ENCODE results near the gene EML4. TPM values are rescaled to one million over a fixed set of nuclear protein-coding genes. Genes with fewer than 3 reads are reported as not detected.

EML4 gene
- total and polyA plus RNA-seq, 10 donors, result 25.4 to 176 (median 88.2) TPM

DNA sequence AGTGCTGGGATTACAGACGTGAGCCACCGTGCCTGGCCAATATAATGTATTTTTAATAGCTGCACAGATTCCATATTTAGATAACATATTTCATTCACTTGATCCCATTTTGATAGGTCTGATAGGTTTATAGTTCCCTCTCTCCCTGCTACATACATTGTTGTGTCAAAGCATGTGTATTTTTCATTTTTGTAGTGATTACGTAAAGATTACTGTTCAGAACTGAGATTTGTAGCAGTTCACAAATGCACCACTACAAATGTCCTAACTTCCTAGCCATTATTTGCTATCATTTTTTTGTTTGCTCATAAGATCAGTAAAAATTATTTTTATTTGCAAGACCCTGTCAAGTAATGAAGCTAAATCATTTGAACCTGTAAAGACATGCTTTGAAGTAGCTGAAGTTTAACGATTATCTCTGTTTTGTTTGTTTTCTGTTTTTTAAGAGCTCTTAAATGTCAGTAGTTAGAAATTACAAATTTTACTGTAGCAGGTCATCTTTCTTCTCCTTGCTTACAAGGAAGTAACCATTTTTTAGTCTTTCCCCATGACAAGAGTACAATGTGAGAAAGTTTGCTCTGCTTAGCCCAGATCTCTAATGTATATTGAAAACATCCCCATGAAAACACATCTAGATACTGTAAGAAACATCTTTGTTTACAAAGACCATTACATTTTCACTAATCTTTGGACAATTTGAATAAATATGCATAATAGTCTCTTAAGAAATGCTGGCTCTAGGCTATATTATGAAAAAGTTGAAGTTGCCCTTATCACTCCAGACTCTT is 54.1 kb downstream of the EML4 start:
- WGBS, 5 donors, result 84 to 93% (median 91%) methylated on average over 4 of the region's 4 CpGs
- Histone ChIP-seq H3K4me3 (no peak overlapping the region), H3K36me3 (peaks cover 0 to 7% (median 0%) of the 10 kb centered on the region in 6 donors), H3K27ac (peak overlapping the region in 3 of 8 donors; percentile 1 to 28 (median 8)), H3K27me3 (replicated peaks in 1 of 7) (no peaks in the 10 kb centered on the region), H3K4me1 (peaks cover 19 to 99% (median 64%) of the 10 kb centered on the region in 6 donors), H3K9me3 (no peaks in the 10 kb centered on the region)
- no peak for DNase-seq
- TF ChIP-seq POLR2A (IDR thresholded peaks at IDR 0.05) (no peak), POLR2AphosphoS5 (IDR thresholded peaks at IDR 0.05) (no peak)
- TF ChIP-seq, protein P1, sequence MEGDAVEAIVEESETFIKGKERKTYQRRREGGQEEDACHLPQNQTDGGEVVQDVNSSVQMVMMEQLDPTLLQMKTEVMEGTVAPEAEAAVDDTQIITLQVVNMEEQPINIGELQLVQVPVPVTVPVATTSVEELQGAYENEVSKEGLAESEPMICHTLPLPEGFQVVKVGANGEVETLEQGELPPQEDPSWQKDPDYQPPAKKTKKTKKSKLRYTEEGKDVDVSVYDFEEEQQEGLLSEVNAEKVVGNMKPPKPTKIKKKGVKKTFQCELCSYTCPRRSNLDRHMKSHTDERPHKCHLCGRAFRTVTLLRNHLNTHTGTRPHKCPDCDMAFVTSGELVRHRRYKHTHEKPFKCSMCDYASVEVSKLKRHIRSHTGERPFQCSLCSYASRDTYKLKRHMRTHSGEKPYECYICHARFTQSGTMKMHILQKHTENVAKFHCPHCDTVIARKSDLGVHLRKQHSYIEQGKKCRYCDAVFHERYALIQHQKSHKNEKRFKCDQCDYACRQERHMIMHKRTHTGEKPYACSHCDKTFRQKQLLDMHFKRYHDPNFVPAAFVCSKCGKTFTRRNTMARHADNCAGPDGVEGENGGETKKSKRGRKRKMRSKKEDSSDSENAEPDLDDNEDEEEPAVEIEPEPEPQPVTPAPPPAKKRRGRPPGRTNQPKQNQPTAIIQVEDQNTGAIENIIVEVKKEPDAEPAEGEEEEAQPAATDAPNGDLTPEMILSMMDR (IDR thresholded peaks at IDR 0.05 in 8 of 11, conservative IDR thresholded peaks at IDR 0.05 in 3 of 11), result no peak
- intact Hi-C loops (cut with DNase I; ENCODE audit: low total_unique reads), result no loop called here

DNA sequence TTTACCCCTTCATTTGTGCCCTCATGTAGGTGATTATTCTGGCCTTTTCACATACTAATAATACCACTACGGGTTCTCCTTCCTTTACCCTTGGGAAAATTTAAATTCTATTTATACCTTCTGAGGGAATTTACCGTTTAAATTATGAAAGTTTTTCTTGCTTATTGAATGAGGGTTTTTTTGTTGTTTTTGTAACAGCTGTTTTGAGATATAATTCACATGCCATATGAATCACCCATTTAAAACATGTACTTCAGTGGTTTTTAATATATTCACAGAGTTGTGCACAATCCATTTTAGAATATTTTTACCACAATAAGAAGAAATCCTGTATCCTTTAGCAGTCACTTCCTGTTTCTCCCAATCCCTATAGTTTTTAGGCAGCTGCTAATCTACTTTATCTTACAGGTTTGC is 54.7 kb downstream of the EML4 start:
- intact Hi-C loops (cut with DNase I; ENCODE audit: low total_unique reads), result no loop called here

GRCh38 chr2:42224422-42225067 is 55.4 kb downstream of the EML4 start:
- Histone ChIP-seq H3K36me3 (peaks cover 0 to 7% (median 0%) of the 10 kb centered on the region in 6 donors), H3K4me1 (peaks cover 19 to 99% (median 66%) of the 10 kb centered on the region in 6 donors), H3K4me3 (no peak overlapping the region), H3K27ac (peak overlapping the region in 2 of 8 donors; percentile 1 to 20), H3K27me3 (replicated peaks in 1 of 7) (no peaks in the 10 kb centered on the region), H3K9me3 (no peaks in the 10 kb centered on the region)
- intact Hi-C loops (cut with DNase I; ENCODE audit: low total_unique reads), result no loop called here
- WGBS, 5 donors, result 69 to 85% (median 77%) methylated on average over 4 of the region's 4 CpGs
- TF ChIP-seq, protein P1 (IDR thresholded peaks at IDR 0.05 in 8 of 11, conservative IDR thresholded peaks at IDR 0.05 in 3 of 11), result no peak
- no peak for TF ChIP-seq POLR2AphosphoS5 (IDR thresholded peaks at IDR 0.05)
- no peak for TF ChIP-seq POLR2A (IDR thresholded peaks at IDR 0.05)
- DNase-seq, result no peak

More for the DNA sequence above, 54.7 kb downstream of the EML4 start:
- WGBS, 5 donors, result 36 to 63% (median 49%) methylated on average over 2 of the region's 2 CpGs
- TF ChIP-seq POLR2AphosphoS5 (IDR thresholded peaks at IDR 0.05) (no peak), POLR2A (IDR thresholded peaks at IDR 0.05) (no peak)
- TF ChIP-seq, protein P1 (IDR thresholded peaks at IDR 0.05 in 8 of 11, conservative IDR thresholded peaks at IDR 0.05 in 3 of 11), result no peak
- Histone ChIP-seq H3K27ac (peak overlapping the region in 3 of 8 donors; percentile 1 to 28 (median 8)), H3K4me3 (no peak overlapping the region), H3K9me3 (no peaks in the 10 kb centered on the region), H3K36me3 (peaks cover 0 to 7% (median 0%) of the 10 kb centered on the region in 6 donors), H3K4me1 (peaks cover 19 to 99% (median 65%) of the 10 kb centered on the region in 6 donors), H3K27me3 (replicated peaks in 1 of 7) (no peaks in the 10 kb centered on the region)
- no peak for DNase-seq

- Histone ChIP-seq H3K4me3 (no peak overlapping the region), H3K9me3 (no peaks in the 10 kb centered on the region), H3K36me3 (peaks cover 0 to 7% (median 0%) of the 10 kb centered on the region in 6 donors), H3K27me3 (replicated peaks in 1 of 7) (no peaks in the 10 kb centered on the region), H3K4me1 (peaks cover 19 to 99% (median 67%) of the 10 kb centered on the region in 6 donors), H3K27ac (peak overlapping the region in 1 of 8 donors; percentile 20)
- DNase-seq, result no peak
- intact Hi-C loops (cut with DNase I; ENCODE audit: low total_unique reads), result no loop called here
- WGBS, 5 donors, result 84 to 96% (median 93%) methylated on average over 1 of the region's 1 CpG
- TF ChIP-seq POLR2A (IDR thresholded peaks at IDR 0.05) (no peak), POLR2AphosphoS5 (IDR thresholded peaks at IDR 0.05) (no peak)
- TF ChIP-seq, protein P1 (IDR thresholded peaks at IDR 0.05 in 8 of 11, conservative IDR thresholded peaks at IDR 0.05 in 3 of 11), result no peak
Measured at GRCh38 chr2:42225573-42225972, 56.4 kb downstream of the EML4 start.

Measured in spleen (tissue), 11 donors.